ENCODE results near the gene RHBDL1. TPM values are rescaled to one million over a fixed set of nuclear protein-coding genes. Genes with fewer than 3 reads are reported as not detected.
A peak's percentile ranks its signal among the peaks of the same experiment; 100 is the strongest.

The RHBDL1 gene
- total RNA-seq, 3 donors from 2014 or later = 0.48 to 2.3 (median 1.0) TPM

GRCh38 chr16:637081-638018 is 38.1 kb upstream of the RHBDL1 start:
- intact Hi-C loops (cut with DNase I; ENCODE audit: low total_unique reads) = no loop called here
- DNase-seq (ENCODE audit: low spot score in 2 of 2) = peak; percentile 85 to 96

GRCh38 chr16:638034-638543 is 37.4 kb upstream of the RHBDL1 start:
- DNase-seq (ENCODE audit: low spot score in 2 of 2) = no peak
- Histone ChIP-seq H3K4me1 (peaks cover 0 to 8% of the 10 kb centered on the region in 2 donors), H3K27ac (peak overlapping the region in 1 of 2 donors; percentile 69), H3K27me3 (no peaks in the 10 kb centered on the region), H3K9me3 (no peaks in the 10 kb centered on the region), H3K36me3 (no peaks in the 10 kb centered on the region), H3K4me3 (peak overlapping the region in 1 of 3 donors; percentile 87)
- TF ChIP-seq POLR2A (IDR thresholded peaks at IDR 0.05) (no peak), POLR2AphosphoS5 (IDR thresholded peaks at IDR 0.05) (no peak), CTCF (IDR thresholded peaks at IDR 0.05) (no peak)
- intact Hi-C loops (cut with DNase I; ENCODE audit: low total_unique reads) = no loop called here

More at GRCh38 chr16:637081-638018, 38.1 kb upstream of the RHBDL1 start:
- TF ChIP-seq POLR2A (IDR thresholded peaks at IDR 0.05) = no peak
- TF ChIP-seq POLR2AphosphoS5 (IDR thresholded peaks at IDR 0.05) = no peak
- TF ChIP-seq CTCF (IDR thresholded peaks at IDR 0.05) = no peak
- Histone ChIP-seq H3K9me3 (no peaks in the 10 kb centered on the region), H3K36me3 (no peaks in the 10 kb centered on the region), H3K4me1 (peaks cover 0 to 3% of the 10 kb centered on the region in 2 donors), H3K27ac (peak overlapping the region; percentile 93 to 95), H3K27me3 (no peaks in the 10 kb centered on the region), H3K4me3 (peak overlapping the region; percentile 79 to 90 (median 87))

GRCh38 chr16:638836-639235 is 36.6 kb upstream of the RHBDL1 start:
- intact Hi-C loops (cut with DNase I; ENCODE audit: low total_unique reads) = no loop called here
- TF ChIP-seq POLR2AphosphoS5 (IDR thresholded peaks at IDR 0.05) = no peak
- no peak for TF ChIP-seq CTCF (IDR thresholded peaks at IDR 0.05)
- TF ChIP-seq POLR2A (IDR thresholded peaks at IDR 0.05) = no peak
- peak overlapping the region in 1 of 2 donors; percentile 69 for H3K27ac ChIP-seq

GRCh38 chr16:640614-641013 is 34.9 kb upstream of the RHBDL1 start:
- H3K36me3 ChIP-seq = no peaks in the 10 kb centered on the region
- H3K4me1 ChIP-seq = peaks cover 0 to 7% of the 10 kb centered on the region in 2 donors
- H3K4me3 ChIP-seq = no peak overlapping the region
- no peak overlapping the region for H3K27ac ChIP-seq
- TF ChIP-seq CTCF (IDR thresholded peaks at IDR 0.05) (no peak), POLR2AphosphoS5 (IDR thresholded peaks at IDR 0.05) (no peak), POLR2A (IDR thresholded peaks at IDR 0.05) (no peak)
- no peak for DNase-seq (ENCODE audit: low spot score in 2 of 2)
- no peaks in the 10 kb centered on the region for H3K27me3 ChIP-seq
- H3K9me3 ChIP-seq = no peaks in the 10 kb centered on the region
- intact Hi-C loops (cut with DNase I; ENCODE audit: low total_unique reads) = no loop called here

More at GRCh38 chr16:638836-639235, 36.6 kb upstream of the RHBDL1 start:
- Histone ChIP-seq H3K36me3 (no peaks in the 10 kb centered on the region), H3K27me3 (no peaks in the 10 kb centered on the region), H3K9me3 (no peaks in the 10 kb centered on the region), H3K4me3 (no peak overlapping the region), H3K4me1 (peaks cover 0 to 10% of the 10 kb centered on the region in 2 donors)
- DNase-seq (ENCODE audit: low spot score in 2 of 2) = no peak
